SJSA1 (cell line): ENCODE data around the gene COL1A1. TPM values are rescaled to one million over a fixed set of nuclear protein-coding genes. Genes with fewer than 3 reads are reported as not detected.

ENCODE experiments used
- DNase-seq, 2 experiments: peaks; one replicate each; pipeline ENCODE4 v3.0.0-alpha.2; 2015 to 2020; ENCODE audit warnings: low spot score in 2 of 2, low read depth in 1 of 2
- H3K27ac ChIP-seq: fragments of 250-450 bp; sonication (Bioruptor Pico); 2 replicates; pipeline ENCODE4 v1.5.1; 2020; ENCODE audit warnings: mild to moderate bottlenecking, moderate library complexity
- H3K27me3 ChIP-seq: fragments of 250-450 bp; sonication (Bioruptor Pico); replicated peaks from 2 replicates; pipeline ENCODE4 v1.5.1; 2020; ENCODE audit warnings: mild to moderate bottlenecking, moderate library complexity
- H3K36me3 ChIP-seq: fragments of 250-450 bp; sonication (Bioruptor Pico); 2 replicates; pipeline ENCODE4 v1.5.1; 2020; ENCODE audit warnings: mild to moderate bottlenecking
- H3K4me1 ChIP-seq: fragments of 250-450 bp; sonication (Bioruptor Pico); replicated peaks from 2 replicates; pipeline ENCODE4 v1.6.1; 2021; ENCODE audit warnings: mild to moderate bottlenecking
- H3K4me3 ChIP-seq: fragments of 250-450 bp; sonication (Bioruptor Pico); 2 replicates; pipeline ENCODE4 v1.5.1; 2020; ENCODE audit warnings: mild to moderate bottlenecking
- H3K9me3 ChIP-seq: fragments of 250-450 bp; sonication (Bioruptor Pico); replicated peaks from 2 replicates; pipeline ENCODE4 v1.5.1; 2020; ENCODE audit warnings: mild to moderate bottlenecking
- total RNA-seq: library from RNA; depleted of rRNA; stranded (reverse); fragments of >200 nt; shearing (Covaris generic); gene quantifications from 2 replicates; pipeline ENCODE4 v1.2.3, GENCODE V29; 2014

Gene COL1A1
- total RNA-seq, 1 experiment from 2014 or later: 957 TPM

DNA sequence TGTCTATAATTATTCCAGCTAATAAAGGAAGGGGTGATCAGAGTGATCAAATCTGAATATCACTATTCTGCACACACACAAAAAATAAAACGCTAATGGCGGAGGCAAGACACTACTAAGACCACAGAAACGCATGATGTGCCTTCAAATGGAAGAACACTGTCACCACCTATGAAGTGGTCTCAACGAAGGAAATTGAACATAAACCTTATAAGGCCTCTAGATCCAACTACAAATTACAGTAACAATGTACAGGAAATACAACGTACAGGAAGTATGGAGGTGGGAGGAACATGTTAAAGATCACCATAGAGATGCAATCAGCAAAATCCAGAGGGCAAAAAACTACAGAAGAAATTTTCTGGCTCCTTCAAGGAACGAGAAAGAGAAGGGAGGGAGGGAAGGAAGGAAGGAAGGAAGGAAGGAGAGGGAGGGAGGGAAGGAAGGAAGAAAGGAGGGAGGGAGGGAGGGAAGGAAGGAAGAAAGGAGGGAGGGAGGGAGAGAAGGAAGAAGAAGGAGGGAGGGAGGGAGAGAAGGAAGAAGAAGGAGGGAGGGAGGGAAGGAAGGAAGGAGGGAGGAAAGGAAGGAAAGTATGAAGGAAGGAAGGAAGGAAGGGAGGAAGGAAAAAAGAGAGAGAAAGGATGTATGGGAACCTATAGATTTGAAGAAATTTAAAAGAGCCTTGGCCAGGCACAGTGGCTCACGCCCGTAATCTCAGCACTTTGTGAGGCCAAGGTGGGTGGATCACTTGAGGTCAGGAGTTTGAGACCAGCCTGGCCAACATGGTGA, 38.8 kb downstream of the COL1A1 start:
- Histone ChIP-seq H3K27ac (no peak overlapping the region), H3K27me3 (no peaks in the 10 kb centered on the region), H3K4me3 (no peak overlapping the region), H3K9me3 (no peaks in the 10 kb centered on the region), H3K4me1 (peaks cover 14% of the 10 kb centered on the region), H3K36me3 (no peaks in the 10 kb centered on the region)
- no peak for DNase-seq

DNA sequence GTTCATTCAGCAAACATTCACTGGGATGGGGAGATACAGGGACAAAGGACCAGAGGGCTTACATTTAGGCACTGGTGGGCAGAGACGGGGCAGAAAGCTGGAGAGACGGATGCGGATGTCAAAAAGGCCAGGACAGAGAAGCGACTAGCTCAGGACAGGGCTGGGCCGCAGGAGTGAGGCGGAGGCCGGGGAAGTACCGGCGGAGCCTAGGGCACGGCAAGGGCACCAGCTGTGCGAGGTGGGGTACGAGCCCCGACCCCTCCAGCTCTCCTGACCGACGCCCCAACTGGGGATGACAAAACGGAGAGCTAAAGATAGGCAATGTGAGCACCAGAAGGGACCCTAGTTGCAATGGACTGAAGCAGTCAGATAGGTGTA, 39.5 kb downstream of the COL1A1 start:
- Histone ChIP-seq H3K27ac (no peak overlapping the region), H3K36me3 (no peaks in the 10 kb centered on the region), H3K27me3 (no peaks in the 10 kb centered on the region), H3K4me1 (peaks cover 14% of the 10 kb centered on the region), H3K9me3 (no peaks in the 10 kb centered on the region), H3K4me3 (peak overlapping the region; percentile 39; the same call in 1 of the 2 replicates)
- DNase-seq: no peak

DNA sequence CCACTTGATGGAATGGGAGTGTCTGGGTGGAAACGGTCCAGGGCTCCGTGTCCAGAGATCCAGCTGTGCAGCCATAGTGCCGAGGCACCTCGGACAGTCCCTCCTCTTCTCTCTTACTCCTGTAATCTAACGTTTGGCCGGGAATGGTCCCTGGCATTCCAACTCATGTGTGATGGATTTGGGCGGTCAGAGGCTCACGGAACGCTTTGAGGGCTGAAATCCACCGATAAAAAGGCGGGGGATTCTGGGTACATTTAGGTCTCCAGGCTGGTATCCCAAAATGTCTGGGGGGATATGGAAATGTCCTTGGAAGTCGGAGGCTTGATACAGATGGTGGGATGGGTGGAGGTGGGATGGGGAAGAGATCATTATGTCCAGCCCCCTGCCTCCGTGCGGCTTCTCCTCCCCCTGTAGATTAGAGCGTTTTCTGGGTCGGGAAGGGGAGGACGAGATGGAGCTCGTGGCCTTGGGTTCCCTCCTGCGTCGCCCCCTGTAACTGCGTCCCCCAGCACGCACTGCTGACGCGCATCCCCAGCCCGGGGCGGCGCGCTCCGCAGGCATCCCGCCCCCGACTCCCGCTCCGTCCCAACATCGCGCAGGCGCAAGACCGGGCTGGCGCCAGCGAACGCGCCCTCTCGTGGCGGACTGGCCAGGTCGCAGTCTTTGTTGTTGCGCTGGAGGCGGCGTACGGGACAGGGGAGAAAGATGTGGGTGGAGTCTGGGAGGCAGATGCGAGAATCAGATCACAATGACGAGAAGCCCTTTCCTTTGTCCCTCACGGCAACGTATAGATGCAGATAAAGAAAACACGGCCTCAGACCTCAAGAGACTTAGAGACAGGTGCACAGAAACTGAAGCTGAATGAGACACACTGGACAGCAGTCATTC, 40.2 kb downstream of the COL1A1 start:
- H3K27ac ChIP-seq: no peak overlapping the region
- DNase-seq: peak; percentile 95 to 96
- H3K27me3 ChIP-seq: no peaks in the 10 kb centered on the region
- H3K9me3 ChIP-seq: no peaks in the 10 kb centered on the region
- peaks cover 14% of the 10 kb centered on the region for H3K4me1 ChIP-seq
- H3K36me3 ChIP-seq: no peaks in the 10 kb centered on the region
- H3K4me3 ChIP-seq: peak overlapping the region; percentile 39

DNA sequence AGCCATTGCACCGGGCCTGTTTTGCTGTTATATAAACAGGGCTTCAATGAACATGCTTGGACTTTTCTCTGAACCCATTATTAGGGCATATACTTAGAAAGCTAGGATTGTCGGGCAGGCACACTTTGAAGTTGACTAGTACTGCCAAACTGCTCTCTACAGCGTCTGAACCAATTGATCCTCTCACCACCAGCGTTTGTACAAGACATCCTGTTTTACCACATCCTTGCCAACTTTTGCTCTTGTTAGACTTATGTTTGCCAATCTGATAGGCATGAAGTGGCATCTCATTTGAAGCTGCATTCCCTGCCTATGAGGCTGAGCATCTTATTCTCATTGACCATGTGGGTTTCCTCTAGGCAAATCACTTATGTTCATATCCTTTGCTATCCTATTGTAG, 43.5 kb downstream of the COL1A1 start:
- H3K9me3 ChIP-seq: no peaks in the 10 kb centered on the region
- H3K36me3 ChIP-seq: no peaks in the 10 kb centered on the region
- no peak overlapping the region for H3K4me3 ChIP-seq
- no peak for DNase-seq
- no peaks in the 10 kb centered on the region for H3K27me3 ChIP-seq
- peaks cover 14% of the 10 kb centered on the region for H3K4me1 ChIP-seq
- no peak overlapping the region for H3K27ac ChIP-seq

DNA sequence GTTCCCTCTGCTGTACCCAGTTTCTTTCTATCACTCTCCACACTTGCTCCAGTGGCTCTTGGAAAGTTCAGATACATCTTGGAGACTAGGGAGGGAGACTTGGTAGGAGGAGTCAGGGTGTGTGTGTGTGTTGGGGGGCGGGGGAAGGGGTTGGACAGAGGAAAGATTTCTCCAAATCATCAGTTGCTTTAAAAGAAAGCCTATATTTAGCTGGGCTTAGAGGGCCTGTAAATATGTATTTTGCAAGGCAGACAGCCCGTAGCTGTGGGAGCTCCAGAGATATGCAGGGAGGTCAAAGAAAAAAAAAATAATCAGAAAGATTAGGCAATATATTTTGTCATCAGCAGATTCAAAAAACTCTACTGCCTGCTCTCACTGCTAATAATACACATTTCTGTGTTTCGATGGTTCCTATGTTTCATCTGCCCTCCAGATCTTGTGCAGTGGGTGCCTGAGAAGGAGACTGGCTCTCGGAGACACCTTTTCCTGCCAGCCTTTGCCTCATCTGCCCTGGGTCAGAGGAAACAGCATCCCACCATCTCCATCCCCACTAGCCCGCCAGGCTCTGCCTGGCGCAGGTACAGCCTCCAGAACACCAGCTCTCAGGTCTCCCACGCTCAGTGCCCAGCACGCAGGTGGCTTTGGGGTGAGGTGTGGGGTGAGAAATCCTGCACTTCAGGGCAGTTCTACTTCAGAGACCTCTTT, 46.2 kb downstream of the COL1A1 start:
- peaks cover 3% of the 10 kb centered on the region for H3K36me3 ChIP-seq
- no peaks in the 10 kb centered on the region for H3K27me3 ChIP-seq
- H3K4me1 ChIP-seq: peaks cover 16% of the 10 kb centered on the region
- H3K27ac ChIP-seq: no peak overlapping the region
- no peak overlapping the region for H3K4me3 ChIP-seq
- no peak for DNase-seq
- H3K9me3 ChIP-seq: no peaks in the 10 kb centered on the region

DNA sequence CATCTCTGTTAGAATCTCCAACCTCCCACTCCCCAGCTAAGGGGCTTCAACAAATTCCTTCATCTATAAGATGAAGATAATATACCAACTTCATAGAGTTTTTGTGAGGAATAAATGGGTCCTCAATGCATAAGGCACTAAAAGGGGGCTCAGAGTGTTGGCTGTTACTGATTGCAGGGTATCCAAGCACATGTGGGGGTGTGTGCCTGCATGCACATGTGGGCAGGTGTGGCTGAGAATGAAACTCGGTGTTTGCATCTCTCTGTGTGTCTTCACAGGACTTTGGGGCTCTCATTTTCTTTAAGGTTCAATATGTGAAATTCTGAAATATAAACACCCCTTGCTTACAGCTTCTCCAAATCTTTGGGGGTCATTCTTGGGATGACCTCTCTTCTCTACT, 46.8 kb downstream of the COL1A1 start:
- no peak overlapping the region for H3K4me3 ChIP-seq
- DNase-seq: no peak
- peaks cover 9% of the 10 kb centered on the region for H3K36me3 ChIP-seq
- H3K4me1 ChIP-seq: peaks cover 23% of the 10 kb centered on the region
- H3K27me3 ChIP-seq: no peaks in the 10 kb centered on the region
- no peak overlapping the region for H3K27ac ChIP-seq
- H3K9me3 ChIP-seq: no peaks in the 10 kb centered on the region

DNA sequence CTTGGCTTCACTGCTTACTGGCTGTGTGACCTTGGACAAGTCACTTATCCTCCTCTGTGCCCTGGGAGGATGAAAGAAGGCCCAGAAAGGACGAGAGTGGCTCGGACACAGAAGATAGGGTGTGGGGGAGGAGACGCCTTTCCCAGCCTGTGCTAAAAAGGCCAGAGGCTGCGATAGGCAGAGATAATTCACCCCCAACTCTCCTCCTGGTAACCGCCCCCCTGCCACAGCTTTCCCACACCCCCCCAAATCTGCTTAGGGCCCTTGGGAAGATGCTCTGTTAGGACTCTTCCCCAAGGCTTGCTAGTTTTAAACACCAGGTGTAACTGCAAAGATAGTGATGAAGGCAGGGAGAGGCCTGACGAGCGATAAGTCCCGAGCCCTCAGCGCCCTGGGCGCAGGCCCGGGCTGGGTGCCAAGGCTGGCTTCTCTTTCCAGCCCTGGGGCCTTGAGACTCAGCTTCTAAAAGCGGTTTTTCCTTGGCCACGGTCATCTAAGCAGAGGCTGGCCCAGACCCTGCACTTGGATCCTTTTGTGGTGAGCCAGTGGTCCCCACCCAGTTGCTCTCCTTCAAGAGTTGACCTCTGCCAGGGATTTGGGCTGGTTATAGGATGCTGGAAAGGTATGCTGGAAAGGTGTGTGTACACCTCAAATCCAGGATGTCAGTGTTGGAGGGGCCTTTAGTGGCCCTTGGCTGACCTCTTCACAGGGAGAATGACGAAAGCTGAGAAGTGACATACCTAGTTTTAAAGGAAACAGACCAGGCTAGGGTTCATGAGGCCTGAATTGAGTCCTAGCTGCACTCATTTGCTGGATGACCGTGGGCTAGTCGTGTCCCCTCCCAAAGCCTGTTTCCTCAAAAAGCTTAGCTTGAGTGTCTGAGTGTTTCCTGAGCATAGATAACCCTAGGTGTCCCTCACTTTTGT, 47.5 kb downstream of the COL1A1 start:
- H3K9me3 ChIP-seq: no peaks in the 10 kb centered on the region
- no peaks in the 10 kb centered on the region for H3K27me3 ChIP-seq
- H3K4me1 ChIP-seq: peaks cover 29% of the 10 kb centered on the region
- peaks cover 15% of the 10 kb centered on the region for H3K36me3 ChIP-seq
- H3K4me3 ChIP-seq: no peak overlapping the region
- no peak overlapping the region for H3K27ac ChIP-seq
- no peak for DNase-seq

GRCh38 chr17:50152736-50153135, 48.7 kb downstream of the COL1A1 start:
- Histone ChIP-seq H3K36me3 (peaks cover 25% of the 10 kb centered on the region), H3K4me3 (no peak overlapping the region), H3K27ac (no peak overlapping the region), H3K27me3 (no peaks in the 10 kb centered on the region), H3K9me3 (no peaks in the 10 kb centered on the region), H3K4me1 (peaks cover 39% of the 10 kb centered on the region)
- DNase-seq: no peak

GRCh38 chr17:50151937-50152547, 49.4 kb downstream of the COL1A1 start:
- H3K9me3 ChIP-seq: no peaks in the 10 kb centered on the region
- peaks cover 32% of the 10 kb centered on the region for H3K36me3 ChIP-seq
- H3K4me3 ChIP-seq: peak overlapping the region; percentile 88
- peak overlapping the region; percentile 25 for H3K27ac ChIP-seq
- H3K27me3 ChIP-seq: no peaks in the 10 kb centered on the region
- peaks cover 46% of the 10 kb centered on the region for H3K4me1 ChIP-seq
- DNase-seq: peak; percentile 89 to 93

GRCh38 chr17:50151041-50151936, 50.1 kb downstream of the COL1A1 start:
- no peaks in the 10 kb centered on the region for H3K9me3 ChIP-seq
- peak overlapping the region; percentile 88 for H3K4me3 ChIP-seq
- peaks cover 40% of the 10 kb centered on the region for H3K36me3 ChIP-seq
- H3K4me1 ChIP-seq: peaks cover 54% of the 10 kb centered on the region
- peak; percentile 83 to 96 for DNase-seq
- H3K27me3 ChIP-seq: no peaks in the 10 kb centered on the region
- H3K27ac ChIP-seq: peak overlapping the region; percentile 21

- Histone ChIP-seq H3K9me3 (no peaks in the 10 kb centered on the region), H3K4me1 (peaks cover 54% of the 10 kb centered on the region)
- no peak for DNase-seq
Measured at GRCh38 chr17:50150354-50151040, 50.9 kb downstream of the COL1A1 start, which contains the start of gene PPP1R9B. TSS of gene PPP1R9B (minus strand) at chr17:50150677. CDS start at chr17:50150513, 164 bp downstream.

More at GRCh38 chr17:50150354-50151040, 50.9 kb downstream of the COL1A1 start, which contains the start of gene PPP1R9B:
- Histone ChIP-seq H3K4me3 (peak within 1 kb of the TSS; percentile 88), H3K27me3 (no peaks in the 10 kb centered on the region), H3K27ac (peak within 1 kb of the TSS; percentile 39), H3K36me3 (peaks cover 48% of the 10 kb centered on the region)
